Smooth muscle cell (in vitro differentiated cells): ENCODE results near the gene MSH5. TPM values are rescaled to one million over a fixed set of nuclear protein-coding genes. Genes with fewer than 3 reads are reported as not detected.

Experiments
- DNase-seq: peaks from one replicate; lab custom pipeline; 2025; ENCODE audit not compliant: unreplicated experiment; lab: John Stamatoyannopoulos, UW
- H2AFZ ChIP-seq: fragments of 200-600 bp; sonication (generic); 2 replicates; pipeline ENCODE4 v1.6.0; 2016; ENCODE audit warnings: antibody characterized with exemption, low read depth, mild to moderate bottlenecking
- H3F3A ChIP-seq: fragments of 200-600 bp; sonication (generic); 2 replicates; pipeline ENCODE4 v1.6.0; 2017; ENCODE audit warnings: antibody characterized with exemption, low read depth
- H3K27ac ChIP-seq: fragments of 200-600 bp; sonication (generic); 2 replicates; pipeline ENCODE4 v1.5.1; 2016; ENCODE audit warnings: low read depth, mild to moderate bottlenecking
- H3K27me3 ChIP-seq: fragments of 200-600 bp; sonication (generic); 2 replicates; pipeline ENCODE4 v1.6.1; 2016; ENCODE audit warnings: low read depth, mild to moderate bottlenecking
- H3K36me3 ChIP-seq: fragments of 200-600 bp; sonication (generic); 2 replicates; pipeline ENCODE4 v1.5.1; 2016; ENCODE audit warnings: low read depth
- H3K4me1 ChIP-seq: fragments of 200-600 bp; sonication (generic); 2 replicates; pipeline ENCODE4 v1.5.1; 2016; ENCODE audit warnings: low read depth
- H3K4me2 ChIP-seq: fragments of 200-600 bp; sonication (generic); 2 replicates; pipeline ENCODE4 v1.6.0; 2016; ENCODE audit warnings: mild to moderate bottlenecking
- H3K4me3 ChIP-seq: fragments of 200-600 bp; sonication (generic); 2 replicates; pipeline ENCODE4 v1.5.1; 2016; ENCODE audit warnings: mild to moderate bottlenecking
- H3K79me2 ChIP-seq: fragments of 200-600 bp; sonication (generic); 2 replicates; pipeline ENCODE4 v1.6.0; 2016; ENCODE audit warnings: low read depth, mild to moderate bottlenecking
- H3K9ac ChIP-seq: fragments of 200-600 bp; sonication (generic); 2 replicates; pipeline ENCODE4 v1.6.0; 2016; ENCODE audit warnings: low read depth
- H3K9me3 ChIP-seq: fragments of 200-600 bp; sonication (generic); replicated peaks from 2 replicates; pipeline ENCODE4 v1.5.1; 2016; ENCODE audit warnings: low read depth
- H4K20me1 ChIP-seq: fragments of 200-600 bp; sonication (generic); 2 replicates; pipeline ENCODE4 v1.6.0; 2016; ENCODE audit warnings: low read depth
- CTCF ChIP-seq: fragments of 200-600 bp; sonication (generic); IDR thresholded peaks from 2 replicates; pipeline ENCODE4 v1.5.1; 2017; ENCODE audit warnings: borderline replicate concordance, mild to moderate bottlenecking, antibody characterized with exemption; ENCODE audit not compliant: insufficient read depth, poor library complexity, severe bottlenecking
- WGBS: methylation state at CpG from one replicate; pipeline ENCODE4 v1.1.7; 2016; ENCODE audit warnings: low lambda C conversion rate; 5-methylcytosine and 5-hydroxymethylcytosine counted together
- polyA plus RNA-seq: library from polyadenylated mRNA; unstranded; fragments of >200 nt; fragmentation: Nextera tagmentation; extraction: Ambion mirVana; gene quantifications from 2 replicates; pipeline ENCODE4 v1.2.1, GENCODE V29; 2016
- total RNA-seq: library from RNA; depleted of rRNA; stranded (reverse); fragments of >200 nt; gene quantifications from 2 replicates; pipeline ENCODE4 v1.2.3, GENCODE V29; 2014

MSH5 gene
- total and polyA plus RNA-seq, 2 experiments from 2014 or later, result 4.7 to 10.6 TPM

DNA sequence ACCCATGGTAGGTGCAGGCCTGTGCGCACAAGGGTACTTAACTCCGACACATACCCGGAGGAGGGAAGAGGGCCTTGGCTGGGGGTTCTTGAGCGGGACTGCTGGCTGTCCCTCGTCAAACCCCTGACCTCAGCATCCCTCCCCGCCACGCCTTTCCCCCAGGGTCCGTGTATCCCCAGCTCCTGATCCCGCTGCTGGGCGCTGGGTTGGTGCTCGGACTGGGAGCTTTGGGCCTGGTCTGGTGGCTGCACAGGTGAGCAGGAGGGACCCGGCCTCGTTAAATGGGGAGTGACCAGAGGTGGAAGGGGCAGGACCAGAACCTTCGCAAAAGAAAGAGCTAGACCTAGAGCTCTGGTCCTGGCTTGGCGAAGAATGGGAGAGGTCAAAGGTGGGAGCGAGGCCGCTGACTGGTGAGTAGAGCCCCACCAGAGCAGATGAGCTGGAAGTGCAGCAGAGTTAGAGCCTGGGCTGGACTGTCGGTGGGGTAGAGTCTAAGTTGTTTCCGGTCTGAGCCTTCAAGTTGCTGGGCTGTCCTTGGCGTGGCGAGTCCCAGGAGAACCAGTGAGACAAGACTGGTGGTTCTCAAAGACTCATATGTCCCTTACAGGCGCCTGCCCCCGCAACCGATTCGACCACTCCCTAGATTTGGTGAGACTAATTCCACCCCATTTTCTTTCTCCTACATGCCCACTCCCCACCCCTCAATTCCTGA, 15.7 kb upstream of the MSH5 start:
- Histone ChIP-seq H3K9me3 (no peaks in the 10 kb centered on the region), H3K4me2 (no peak overlapping the region), H3K4me3 (no peak overlapping the region), H3F3A (peaks cover 12% of the 10 kb centered on the region), H3K79me2 (peaks cover 6% of the 10 kb centered on the region), H4K20me1 (peaks cover 11% of the 10 kb centered on the region), H3K4me1 (peaks cover 6% of the 10 kb centered on the region), H3K9ac (no peak overlapping the region), H3K27ac (no peak overlapping the region), H2AFZ (no peak overlapping the region), H3K27me3 (no peaks in the 10 kb centered on the region), H3K36me3 (no peaks in the 10 kb centered on the region)
- 95% methylated on average over 25 of the region's 25 CpGs for WGBS
- no peak for TF ChIP-seq CTCF
- DNase-seq, result no peak

GRCh38 chr6:31725502-31726350, 14.1 kb upstream of the MSH5 start:
- TF ChIP-seq CTCF, result no peak
- WGBS, result 92% methylated on average over 12 of the region's 12 CpGs
- Histone ChIP-seq H3F3A (peaks cover 15% of the 10 kb centered on the region), H3K4me1 (peaks cover 10% of the 10 kb centered on the region), H4K20me1 (peaks cover 14% of the 10 kb centered on the region), H3K9me3 (no peaks in the 10 kb centered on the region), H3K36me3 (no peaks in the 10 kb centered on the region), H3K27ac (no peak overlapping the region), H3K4me2 (no peak overlapping the region), H3K27me3 (no peaks in the 10 kb centered on the region), H3K79me2 (peaks cover 7% of the 10 kb centered on the region), H2AFZ (no peak overlapping the region), H3K9ac (no peak overlapping the region), H3K4me3 (no peak overlapping the region)
- no peak for DNase-seq

GRCh38 chr6:31727034-31727716, 12.6 kb upstream of the MSH5 start:
- Histone ChIP-seq H3K79me2 (peaks cover 7% of the 10 kb centered on the region), H3K9me3 (no peaks in the 10 kb centered on the region), H3K4me2 (no peak overlapping the region), H3K27me3 (no peaks in the 10 kb centered on the region), H3K36me3 (no peaks in the 10 kb centered on the region), H3K9ac (no peak overlapping the region), H3F3A (peaks cover 30% of the 10 kb centered on the region), H3K4me3 (no peak overlapping the region), H2AFZ (no peak overlapping the region), H3K4me1 (peaks cover 12% of the 10 kb centered on the region), H3K27ac (no peak overlapping the region), H4K20me1 (peaks cover 27% of the 10 kb centered on the region)
- TF ChIP-seq CTCF, result no peak
- 96% methylated on average over 7 of the region's 7 CpGs for WGBS
- DNase-seq, result no peak
